ENCODE results near the gene PADI4. TPM values are rescaled to one million over a fixed set of nuclear protein-coding genes. Genes with fewer than 3 reads are reported as not detected.
"Not testable (repeated sequence)": the region's sequence is repeated elsewhere in the genome, so short reads cannot be mapped to it uniquely, and the experiment has no call there.

PADI4 gene
- total and polyA plus RNA-seq, 4 donors, result 0.32 to 6.1 (median 0.90) TPM

DNA sequence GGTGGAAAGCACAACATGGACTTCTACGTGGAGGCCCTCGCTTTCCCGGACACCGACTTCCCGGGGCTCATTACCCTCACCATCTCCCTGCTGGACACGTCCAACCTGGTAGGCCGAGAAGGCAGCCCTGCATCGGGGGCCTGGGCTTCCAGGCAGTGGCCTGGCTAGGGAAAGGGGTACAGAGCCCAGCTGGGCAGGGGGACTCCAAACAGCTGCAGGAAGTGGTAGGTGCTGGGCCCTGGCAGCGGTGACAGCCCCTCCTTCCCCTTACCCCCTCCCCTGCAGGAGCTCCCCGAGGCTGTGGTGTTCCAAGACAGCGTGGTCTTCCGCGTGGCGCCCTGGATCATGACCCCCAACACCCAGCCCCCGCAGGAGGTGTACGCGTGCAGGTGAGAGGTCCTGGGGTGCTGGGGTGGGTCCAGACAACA, 34.0 kb downstream of the PADI4 start:
- Histone ChIP-seq H3K9me3 (ENCODE audit: control insufficient read depth in 4 of 4, low read length in 3 of 4) (no peaks in the 10 kb centered on the region), H3K9ac (ENCODE audit: low read depth in 1 of 2, low read length in 2 of 2) (no peak overlapping the region), H3K4me3 (ENCODE audit: low read depth in 1 of 3, low read length in 3 of 3) (no peak overlapping the region), H3K36me3 (ENCODE audit: control insufficient read depth in 4 of 4, insufficient read depth in 3 of 4, low read depth in 1 of 4, low read length in 3 of 4) (no peaks in the 10 kb centered on the region), H3K27ac (ENCODE audit: low read depth in 1 of 2, low read length in 2 of 2) (no peak overlapping the region), H3K4me1 (ENCODE audit: control insufficient read depth in 4 of 4, insufficient read depth in 4 of 4, low read length in 3 of 4) (no peaks in the 10 kb centered on the region), H3K27me3 (ENCODE audit: control insufficient read depth in 4 of 4, insufficient read depth in 4 of 4, low read length in 3 of 4) (peaks cover 0 to 4% (median 0%) of the 10 kb centered on the region in 4 donors)
- WGBS, result 78% methylated on average over 17 of the region's 17 CpGs
- DNase-seq (ENCODE audit: low spot score), result no peak
- TF ChIP-seq TAF1 (conservative IDR thresholded peaks at IDR 0.05), result no peak
- no peak for TF ChIP-seq YY1 (IDR thresholded peaks at IDR 0.05)
- TF ChIP-seq, protein P1, sequence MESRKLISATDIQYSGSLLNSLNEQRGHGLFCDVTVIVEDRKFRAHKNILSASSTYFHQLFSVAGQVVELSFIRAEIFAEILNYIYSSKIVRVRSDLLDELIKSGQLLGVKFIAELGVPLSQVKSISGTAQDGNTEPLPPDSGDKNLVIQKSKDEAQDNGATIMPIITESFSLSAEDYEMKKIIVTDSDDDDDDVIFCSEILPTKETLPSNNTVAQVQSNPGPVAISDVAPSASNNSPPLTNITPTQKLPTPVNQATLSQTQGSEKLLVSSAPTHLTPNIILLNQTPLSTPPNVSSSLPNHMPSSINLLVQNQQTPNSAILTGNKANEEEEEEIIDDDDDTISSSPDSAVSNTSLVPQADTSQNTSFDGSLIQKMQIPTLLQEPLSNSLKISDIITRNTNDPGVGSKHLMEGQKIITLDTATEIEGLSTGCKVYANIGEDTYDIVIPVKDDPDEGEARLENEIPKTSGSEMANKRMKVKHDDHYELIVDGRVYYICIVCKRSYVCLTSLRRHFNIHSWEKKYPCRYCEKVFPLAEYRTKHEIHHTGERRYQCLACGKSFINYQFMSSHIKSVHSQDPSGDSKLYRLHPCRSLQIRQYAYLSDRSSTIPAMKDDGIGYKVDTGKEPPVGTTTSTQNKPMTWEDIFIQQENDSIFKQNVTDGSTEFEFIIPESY (IDR thresholded peaks at IDR 0.05), result no peak
- TF ChIP-seq, protein P2, sequence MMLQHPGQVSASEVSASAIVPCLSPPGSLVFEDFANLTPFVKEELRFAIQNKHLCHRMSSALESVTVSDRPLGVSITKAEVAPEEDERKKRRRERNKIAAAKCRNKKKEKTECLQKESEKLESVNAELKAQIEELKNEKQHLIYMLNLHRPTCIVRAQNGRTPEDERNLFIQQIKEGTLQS (IDR thresholded peaks at IDR 0.05), result no peak
- TF ChIP-seq HNF4G (IDR thresholded peaks at IDR 0.05), result no peak
- TF ChIP-seq FOXA2 (IDR thresholded peaks at IDR 0.05), result no peak
- TF ChIP-seq RXRA (IDR thresholded peaks at IDR 0.05), result no peak
- TF ChIP-seq GABPA (IDR thresholded peaks at IDR 0.05 in 1 of 2, conservative IDR thresholded peaks at IDR 0.05 in 1 of 2), result no peak
- TF ChIP-seq FOXA1 (IDR thresholded peaks at IDR 0.05), result no peak
- TF ChIP-seq, protein P3, sequence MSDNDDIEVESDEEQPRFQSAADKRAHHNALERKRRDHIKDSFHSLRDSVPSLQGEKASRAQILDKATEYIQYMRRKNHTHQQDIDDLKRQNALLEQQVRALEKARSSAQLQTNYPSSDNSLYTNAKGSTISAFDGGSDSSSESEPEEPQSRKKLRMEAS (IDR thresholded peaks at IDR 0.05), result no peak
- no peak for TF ChIP-seq CTCF (IDR thresholded peaks at IDR 0.05; ENCODE audit: low read depth, low read length, missing input control)
- TF ChIP-seq NR2F2 (IDR thresholded peaks at IDR 0.05), result no peak
- TF ChIP-seq SP1 (IDR thresholded peaks at IDR 0.05), result no peak
- no peak for TF ChIP-seq EGR1 (IDR thresholded peaks at IDR 0.05; ENCODE audit: low read depth in 2 of 2)
- TF ChIP-seq RAD21 (IDR thresholded peaks at IDR 0.05), result no peak
- TF ChIP-seq JUND (IDR thresholded peaks at IDR 0.05), result no peak
- no peak for TF ChIP-seq HNF4A (conservative IDR thresholded peaks at IDR 0.05)
- TF ChIP-seq, protein P4, sequence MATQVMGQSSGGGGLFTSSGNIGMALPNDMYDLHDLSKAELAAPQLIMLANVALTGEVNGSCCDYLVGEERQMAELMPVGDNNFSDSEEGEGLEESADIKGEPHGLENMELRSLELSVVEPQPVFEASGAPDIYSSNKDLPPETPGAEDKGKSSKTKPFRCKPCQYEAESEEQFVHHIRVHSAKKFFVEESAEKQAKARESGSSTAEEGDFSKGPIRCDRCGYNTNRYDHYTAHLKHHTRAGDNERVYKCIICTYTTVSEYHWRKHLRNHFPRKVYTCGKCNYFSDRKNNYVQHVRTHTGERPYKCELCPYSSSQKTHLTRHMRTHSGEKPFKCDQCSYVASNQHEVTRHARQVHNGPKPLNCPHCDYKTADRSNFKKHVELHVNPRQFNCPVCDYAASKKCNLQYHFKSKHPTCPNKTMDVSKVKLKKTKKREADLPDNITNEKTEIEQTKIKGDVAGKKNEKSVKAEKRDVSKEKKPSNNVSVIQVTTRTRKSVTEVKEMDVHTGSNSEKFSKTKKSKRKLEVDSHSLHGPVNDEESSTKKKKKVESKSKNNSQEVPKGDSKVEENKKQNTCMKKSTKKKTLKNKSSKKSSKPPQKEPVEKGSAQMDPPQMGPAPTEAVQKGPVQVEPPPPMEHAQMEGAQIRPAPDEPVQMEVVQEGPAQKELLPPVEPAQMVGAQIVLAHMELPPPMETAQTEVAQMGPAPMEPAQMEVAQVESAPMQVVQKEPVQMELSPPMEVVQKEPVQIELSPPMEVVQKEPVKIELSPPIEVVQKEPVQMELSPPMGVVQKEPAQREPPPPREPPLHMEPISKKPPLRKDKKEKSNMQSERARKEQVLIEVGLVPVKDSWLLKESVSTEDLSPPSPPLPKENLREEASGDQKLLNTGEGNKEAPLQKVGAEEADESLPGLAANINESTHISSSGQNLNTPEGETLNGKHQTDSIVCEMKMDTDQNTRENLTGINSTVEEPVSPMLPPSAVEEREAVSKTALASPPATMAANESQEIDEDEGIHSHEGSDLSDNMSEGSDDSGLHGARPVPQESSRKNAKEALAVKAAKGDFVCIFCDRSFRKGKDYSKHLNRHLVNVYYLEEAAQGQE (IDR thresholded peaks at IDR 0.05), result no peak

- not testable (repeated sequence) for H3K4me3 ChIP-seq (ENCODE audit: low read depth in 1 of 3, low read length in 3 of 3); H3K9me3 ChIP-seq (ENCODE audit: control insufficient read depth in 4 of 4, low read length in 3 of 4); H3K36me3 ChIP-seq (ENCODE audit: control insufficient read depth in 4 of 4, insufficient read depth in 3 of 4, low read depth in 1 of 4, low read length in 3 of 4); H3K9ac ChIP-seq (ENCODE audit: low read depth in 1 of 2, low read length in 2 of 2); H3K4me1 ChIP-seq (ENCODE audit: control insufficient read depth in 4 of 4, insufficient read depth in 4 of 4, low read length in 3 of 4); H3K27ac ChIP-seq (ENCODE audit: low read depth in 1 of 2, low read length in 2 of 2); H3K27me3 ChIP-seq (ENCODE audit: control insufficient read depth in 4 of 4, insufficient read depth in 4 of 4, low read length in 3 of 4); DNase-seq (ENCODE audit: low spot score)
- 96% methylated on average over 5 of the region's 5 CpGs for WGBS
These were observed 37.5 kb downstream of the PADI4 start for GRCh38 chr1:17345506-17345905.
